Muscle layer of duodenum (tissue), 2 donors: ENCODE measurements around the gene HIVEP3.

Experiments used
- H3K27ac ChIP-seq: one replicate; pipeline ENCODE4 v1.7.0; 2013; ENCODE audit warnings: mild to moderate bottlenecking, low read length
- H3K27me3 ChIP-seq: one replicate; pipeline ENCODE4 v1.7.0; 2013; ENCODE audit warnings: low read depth, mild to moderate bottlenecking, control low read depth, low read length
- H3K36me3 ChIP-seq, 2 donors: one replicate each; pipeline ENCODE4 v1.7.0; 2013; ENCODE audit warnings: low read length in 2 of 2, control low read depth in 1 of 2, mild to moderate bottlenecking in 1 of 2; ENCODE audit not compliant: insufficient read depth in 2 of 2, control insufficient read depth in 1 of 2
- H3K4me1 ChIP-seq, 2 donors: one replicate each; pipeline ENCODE4 v1.7.0; 2013; ENCODE audit warnings: low read length in 2 of 2, mild to moderate bottlenecking in 2 of 2, control low read depth in 1 of 2, moderate library complexity in 1 of 2; ENCODE audit not compliant: insufficient read depth in 2 of 2, control insufficient read depth in 1 of 2
- H3K4me3 ChIP-seq, 2 donors: one replicate each; pipeline ENCODE4 v1.7.0; 2013; ENCODE audit warnings: low read length in 2 of 2, low read depth in 1 of 2, mild to moderate bottlenecking in 1 of 2
- H3K9me3 ChIP-seq, 2 donors: one replicate each; pipeline ENCODE4 v1.7.0; 2013; ENCODE audit warnings: low read length in 2 of 2, control low read depth in 1 of 2, mild to moderate bottlenecking in 1 of 2; ENCODE audit not compliant: control insufficient read depth in 1 of 2
- donor health status: healthy.

HIVEP3 gene

GRCh38 chr1:41891199-41891896 lies 27.4 kb downstream of the HIVEP3 start:
- Histone ChIP-seq H3K27me3 (no peaks in the 10 kb centered on the region), H3K4me3 (peak overlapping the region; percentile 49 to 53), H3K36me3 (no peaks in the 10 kb centered on the region), H3K4me1 (peaks cover 5 to 6% of the 10 kb centered on the region in 2 donors), H3K27ac (peak overlapping the region; percentile 53), H3K9me3 (no peaks in the 10 kb centered on the region)

GRCh38 chr1:41890825-41891198 lies 27.9 kb downstream of the HIVEP3 start:
- H3K4me3 ChIP-seq, result peak overlapping the region in 1 of 2 donors; percentile 53
- peaks cover 5 to 6% of the 10 kb centered on the region in 2 donors for H3K4me1 ChIP-seq
- no peaks in the 10 kb centered on the region for H3K36me3 ChIP-seq
- H3K9me3 ChIP-seq, result no peaks in the 10 kb centered on the region
- H3K27me3 ChIP-seq, result no peaks in the 10 kb centered on the region
- H3K27ac ChIP-seq, result peak overlapping the region; percentile 53

GRCh38 chr1:41889506-41890414 lies 29.0 kb downstream of the HIVEP3 start:
- Histone ChIP-seq H3K36me3 (no peaks in the 10 kb centered on the region), H3K27ac (no peak overlapping the region), H3K4me3 (no peak overlapping the region), H3K9me3 (no peaks in the 10 kb centered on the region), H3K4me1 (peaks cover 3 to 6% of the 10 kb centered on the region in 2 donors), H3K27me3 (no peaks in the 10 kb centered on the region)

- Histone ChIP-seq H3K36me3 (no peaks in the 10 kb centered on the region), H3K9me3 (no peaks in the 10 kb centered on the region), H3K27me3 (no peaks in the 10 kb centered on the region), H3K27ac (no peak overlapping the region), H3K4me1 (no peaks in the 10 kb centered on the region), H3K4me3 (no peak overlapping the region)
Observed at GRCh38 chr1:41888756-41889155, 30.0 kb downstream of the HIVEP3 start.

- no peaks in the 10 kb centered on the region for H3K4me1 ChIP-seq
- no peak overlapping the region for H3K4me3 ChIP-seq
- H3K27me3 ChIP-seq, result no peaks in the 10 kb centered on the region
- no peak overlapping the region for H3K27ac ChIP-seq
- no peaks in the 10 kb centered on the region for H3K36me3 ChIP-seq
- H3K9me3 ChIP-seq, result no peaks in the 10 kb centered on the region
Observed at GRCh38 chr1:41887365-41887764, 31.4 kb downstream of the HIVEP3 start.

DNA sequence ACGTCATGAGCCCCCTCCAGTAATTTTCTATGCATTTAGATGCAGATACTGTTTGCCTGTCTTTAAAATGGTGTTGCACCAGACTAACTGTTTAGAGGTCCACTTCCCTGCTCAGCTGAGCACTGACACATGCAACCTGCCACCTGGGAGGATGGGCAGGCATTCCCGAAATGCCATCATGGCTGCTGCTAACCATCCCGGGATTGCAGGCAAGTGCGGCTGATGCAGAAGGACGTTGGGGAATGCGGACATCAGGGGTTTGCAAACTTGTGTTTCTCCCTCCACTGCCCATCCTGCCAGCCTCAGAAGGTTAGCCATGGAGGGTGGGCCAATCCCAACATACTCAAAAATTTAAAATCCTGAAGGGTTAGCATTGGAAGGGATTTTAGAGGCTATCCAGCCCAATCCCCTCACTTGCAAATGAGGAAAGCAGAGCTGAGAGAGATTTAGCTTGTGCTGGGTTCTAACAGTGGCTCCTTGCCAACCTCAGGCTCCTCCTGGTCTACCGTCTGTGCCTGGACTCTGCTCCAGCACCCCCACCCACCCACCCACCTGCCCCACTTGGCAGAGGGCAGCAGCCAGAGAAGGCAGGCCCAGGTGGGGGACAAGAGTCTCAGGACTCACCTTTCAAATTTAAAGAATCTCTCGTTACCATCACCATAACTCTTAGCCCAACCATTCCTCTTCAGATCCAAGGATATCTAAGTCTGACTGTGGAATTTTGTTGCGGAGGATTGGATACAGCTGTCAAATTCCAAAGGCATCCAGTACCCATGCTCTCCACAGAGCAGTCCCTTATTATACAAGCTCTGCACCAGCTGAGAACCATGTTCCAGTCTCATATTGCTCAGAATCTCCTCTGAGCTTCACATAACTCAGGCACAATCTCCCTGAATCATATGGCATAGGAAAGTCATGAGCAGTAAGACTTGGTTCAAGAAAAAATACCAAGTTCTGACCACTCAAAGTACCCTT lies 34.2 kb downstream of the HIVEP3 start:
- H3K36me3 ChIP-seq, result no peaks in the 10 kb centered on the region
- no peaks in the 10 kb centered on the region for H3K9me3 ChIP-seq
- no peak overlapping the region for H3K4me3 ChIP-seq
- H3K27ac ChIP-seq, result no peak overlapping the region
- H3K27me3 ChIP-seq, result no peaks in the 10 kb centered on the region
- H3K4me1 ChIP-seq, result peaks cover 0 to 2% of the 10 kb centered on the region in 2 donors

DNA sequence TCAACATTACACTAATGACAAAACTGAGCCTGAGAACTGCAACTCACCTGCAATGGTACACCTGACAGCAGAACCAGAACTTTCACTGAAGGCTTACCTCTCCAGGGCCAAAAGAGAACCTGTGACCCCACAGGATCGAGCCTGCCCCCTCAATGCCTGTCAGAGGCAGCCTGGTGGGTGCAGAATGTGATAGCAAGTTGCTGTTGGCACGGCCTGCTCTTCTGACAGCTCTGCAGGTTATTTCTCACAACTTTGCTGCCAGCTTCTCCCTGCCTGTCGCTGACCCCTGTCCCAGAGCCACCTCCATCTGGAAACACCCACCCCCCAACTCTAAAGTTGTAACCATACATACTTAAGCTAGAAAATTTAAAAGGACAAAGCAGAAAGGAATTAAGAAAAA lies 35.2 kb downstream of the HIVEP3 start:
- Histone ChIP-seq H3K4me3 (no peak overlapping the region), H3K4me1 (peaks cover 0 to 2% of the 10 kb centered on the region in 2 donors), H3K27me3 (no peaks in the 10 kb centered on the region), H3K36me3 (no peaks in the 10 kb centered on the region), H3K9me3 (no peaks in the 10 kb centered on the region), H3K27ac (no peak overlapping the region)

DNA sequence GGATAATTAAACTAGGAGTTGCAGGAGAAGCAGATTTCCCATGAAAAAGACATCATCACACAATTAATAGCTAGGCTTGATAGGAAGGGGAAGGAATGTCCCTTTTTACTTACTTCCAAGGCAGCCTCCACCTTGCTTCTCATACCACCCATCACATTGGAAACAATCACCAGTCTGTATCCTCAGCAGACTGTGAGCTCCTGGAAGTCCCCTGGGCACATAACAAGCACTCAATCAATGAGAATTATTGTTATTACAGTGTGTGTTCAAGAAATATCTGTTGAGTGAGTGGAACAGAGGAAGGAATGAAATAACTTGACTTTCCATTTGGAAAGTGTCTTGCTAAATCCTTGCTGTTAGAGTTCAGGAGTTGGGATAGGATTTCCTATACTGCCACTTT lies 36.2 kb downstream of the HIVEP3 start:
- Histone ChIP-seq H3K27me3 (no peaks in the 10 kb centered on the region), H3K9me3 (no peaks in the 10 kb centered on the region), H3K27ac (no peak overlapping the region), H3K4me3 (no peak overlapping the region), H3K4me1 (peaks cover 0 to 2% of the 10 kb centered on the region in 2 donors), H3K36me3 (no peaks in the 10 kb centered on the region)

- no peak overlapping the region for H3K27ac ChIP-seq
- H3K4me3 ChIP-seq, result no peak overlapping the region
- H3K27me3 ChIP-seq, result no peaks in the 10 kb centered on the region
- no peaks in the 10 kb centered on the region for H3K36me3 ChIP-seq
- H3K4me1 ChIP-seq, result peaks cover 0 to 2% of the 10 kb centered on the region in 2 donors
- no peaks in the 10 kb centered on the region for H3K9me3 ChIP-seq
Observed at GRCh38 chr1:41882068-41882477, 36.6 kb downstream of the HIVEP3 start.

GRCh38 chr1:41880950-41881885 lies 37.5 kb downstream of the HIVEP3 start:
- H3K4me1 ChIP-seq, result peaks cover 0 to 2% of the 10 kb centered on the region in 2 donors
- no peaks in the 10 kb centered on the region for H3K27me3 ChIP-seq
- no peaks in the 10 kb centered on the region for H3K36me3 ChIP-seq
- H3K4me3 ChIP-seq, result no peak overlapping the region
- H3K9me3 ChIP-seq, result no peaks in the 10 kb centered on the region
- H3K27ac ChIP-seq, result no peak overlapping the region
